Ramos (cell line): ENCODE measurements around the gene RAB3GAP2.
"Not testable (repeated sequence)": the region's sequence is repeated elsewhere in the genome, so short reads cannot be mapped to it uniquely, and the experiment has no call there.

Experiments used
- in situ Hi-C: fragments of 300-500 bp; cut with MboI; formaldehyde crosslinking; loops from one replicate; pipeline ENCODE4 v1.14.3; 2022; ENCODE audit warnings: low sequenced_read_pairs; ENCODE audit not compliant: unreplicated experiment

RAB3GAP2 gene

GRCh38 chr1:220204758-220205157 lies 67.5 kb downstream of the RAB3GAP2 start:
- in situ Hi-C loops = not testable (repeated sequence)

DNA sequence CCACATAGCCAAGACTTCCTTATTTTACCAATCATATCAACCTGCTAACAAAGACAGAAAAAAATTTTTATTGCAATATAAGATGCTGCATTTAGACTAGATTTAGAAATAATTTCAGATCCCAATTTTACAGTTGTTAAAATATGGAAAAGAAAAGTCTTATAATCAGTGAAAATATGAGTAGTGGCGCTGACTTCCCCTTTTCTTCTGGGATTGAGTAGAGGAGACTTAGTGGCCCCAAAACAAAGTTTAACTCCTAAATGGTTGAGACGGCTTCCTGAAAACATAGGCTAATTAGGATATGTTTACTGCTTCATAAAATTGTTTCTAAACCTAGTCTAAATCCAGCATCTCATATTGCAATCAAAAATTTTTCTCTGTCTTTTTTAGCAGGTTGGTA lies 68.4 kb downstream of the RAB3GAP2 start:
- in situ Hi-C loops = no loop called here

GRCh38 chr1:220198186-220199005 lies 73.9 kb downstream of the RAB3GAP2 start:
- in situ Hi-C loops = no loop called here

- in situ Hi-C loops = no loop called here
These were observed 76.6 kb downstream of the RAB3GAP2 start for GRCh38 chr1:220195701-220196100.

GRCh38 chr1:220189750-220190347 lies 82.4 kb downstream of the RAB3GAP2 start:
- in situ Hi-C loops = no loop called here

DNA sequence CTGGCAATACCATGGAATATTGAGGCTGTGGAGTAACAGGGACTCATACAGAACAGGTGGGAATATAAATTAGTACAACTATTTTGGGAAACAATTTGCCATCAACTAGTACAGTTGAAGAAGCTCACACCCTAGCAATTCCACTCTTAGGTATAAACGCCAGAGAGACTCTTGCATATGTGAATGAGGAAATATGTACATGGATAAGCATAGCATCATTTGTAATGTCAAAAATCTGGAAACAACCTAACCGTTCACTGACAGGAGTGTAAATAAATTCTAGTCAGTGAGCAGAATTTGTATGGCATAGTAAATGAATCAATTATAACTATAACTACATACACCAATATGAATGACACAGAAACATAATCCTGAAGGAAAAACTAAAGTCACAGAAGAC lies 83.7 kb downstream of the RAB3GAP2 start:
- in situ Hi-C loops = no loop called here

- in situ Hi-C loops = no loop called here
These were observed 85.5 kb downstream of the RAB3GAP2 start for GRCh38 chr1:220186752-220187151.

DNA sequence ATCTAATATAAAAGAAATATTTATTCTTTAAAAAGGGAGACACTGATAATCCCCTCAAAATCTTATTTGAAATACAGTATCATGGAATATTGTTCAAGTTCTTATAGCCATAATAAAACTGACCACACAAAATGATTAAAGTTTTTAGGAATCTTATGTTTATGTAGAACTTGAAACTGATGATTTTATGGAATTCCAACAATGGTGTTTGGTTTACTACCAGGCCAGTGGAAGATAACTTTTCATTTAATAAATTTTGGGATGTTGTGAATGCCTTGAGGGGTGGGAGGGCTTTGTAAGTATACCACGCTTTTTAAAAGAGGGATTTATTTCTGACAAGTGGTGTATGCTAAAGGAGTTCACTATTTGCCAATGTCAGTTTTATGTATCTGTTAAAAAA lies 87.7 kb downstream of the RAB3GAP2 start:
- in situ Hi-C loops = no loop called here

DNA sequence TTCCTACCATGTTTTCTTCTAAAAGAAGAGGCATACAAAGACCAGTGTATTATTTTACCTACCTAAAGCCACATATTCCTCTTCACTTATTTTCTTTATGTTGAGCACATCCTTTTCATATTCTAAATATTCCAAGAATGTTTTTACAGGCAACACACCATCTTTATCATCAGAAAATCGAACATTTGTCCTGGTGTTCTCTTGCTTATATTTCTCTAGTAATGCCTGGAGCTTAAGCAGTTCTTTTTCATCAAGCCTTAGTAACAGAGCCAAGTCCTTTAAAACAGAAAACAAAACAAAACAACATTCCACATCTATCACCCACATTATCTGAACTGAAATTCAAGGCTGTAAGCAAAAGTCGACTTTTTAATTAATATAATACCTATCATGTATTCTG lies 89.6 kb downstream of the RAB3GAP2 start:
- in situ Hi-C loops = no loop called here

DNA sequence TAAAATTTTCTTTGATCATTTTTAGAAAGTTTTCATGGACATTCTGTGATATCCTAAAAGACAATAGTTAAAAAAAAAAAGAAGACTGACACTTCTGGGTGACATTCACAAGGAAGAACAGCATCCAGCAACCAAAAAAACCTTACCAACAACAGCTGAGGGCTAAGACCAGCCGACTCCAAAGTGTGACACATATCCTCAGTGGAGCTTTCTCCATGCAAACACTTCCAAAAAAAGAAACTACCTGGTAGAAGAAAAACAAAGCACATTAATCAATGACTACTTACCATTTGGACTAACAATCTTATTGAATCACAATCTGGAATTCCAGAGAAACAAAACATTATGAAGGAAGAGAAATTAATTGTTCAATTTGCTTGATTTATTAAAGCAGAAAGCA lies 90.1 kb downstream of the RAB3GAP2 start:
- in situ Hi-C loops = no loop called here

GRCh38 chr1:220176540-220176939 lies 95.7 kb downstream of the RAB3GAP2 start:
- in situ Hi-C loops = no loop called here

GRCh38 chr1:220170836-220171526 lies 101.3 kb downstream of the RAB3GAP2 start:
- in situ Hi-C loops = no loop called here

- in situ Hi-C loops = not testable (repeated sequence)
These were observed 102.4 kb downstream of the RAB3GAP2 start for GRCh38 chr1:220169887-220170286.

DNA sequence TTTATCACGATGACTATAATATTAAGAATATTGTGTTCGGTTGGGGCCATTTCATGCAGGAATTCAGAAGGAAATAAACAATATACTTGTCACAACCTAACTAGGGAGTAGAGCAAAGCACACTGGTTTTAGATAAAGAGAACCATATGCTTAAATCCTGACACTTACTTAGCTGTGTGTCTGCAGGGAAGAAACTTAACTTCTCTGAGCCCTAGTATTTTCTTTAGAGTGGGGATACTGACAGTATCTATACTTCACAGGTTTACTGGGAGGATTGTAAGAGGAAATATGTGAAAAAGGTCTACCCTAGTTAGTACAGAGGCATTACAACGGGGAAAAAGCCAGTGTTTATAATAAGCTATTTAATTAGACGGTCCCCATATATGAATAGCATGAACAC lies 105.4 kb downstream of the RAB3GAP2 start:
- in situ Hi-C loops = no loop called here

GRCh38 chr1:220164517-220164916 lies 107.7 kb downstream of the RAB3GAP2 start:
- in situ Hi-C loops = no loop called here

DNA sequence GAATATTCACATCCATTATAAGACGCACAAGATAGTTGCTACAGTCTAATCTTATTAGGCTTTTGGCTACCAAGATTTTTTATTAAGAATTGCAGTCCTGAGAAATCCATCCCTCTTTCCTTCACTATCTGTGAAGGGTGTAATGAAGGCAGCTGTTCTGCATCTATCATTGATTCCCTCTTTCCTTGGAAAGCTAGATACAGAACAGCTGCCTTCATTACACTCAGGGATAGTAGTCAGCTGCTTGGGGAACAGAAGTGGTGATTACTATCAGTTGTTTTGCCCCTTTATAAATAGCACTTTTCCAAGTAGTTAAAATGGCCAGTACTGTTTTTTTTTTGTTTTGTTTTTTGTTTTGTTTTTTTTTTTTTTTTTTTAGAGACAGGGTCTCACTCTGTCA lies 108.1 kb downstream of the RAB3GAP2 start:
- in situ Hi-C loops = no loop called here

GRCh38 chr1:220160027-220160426 lies 112.2 kb downstream of the RAB3GAP2 start:
- in situ Hi-C loops = no loop called here

DNA sequence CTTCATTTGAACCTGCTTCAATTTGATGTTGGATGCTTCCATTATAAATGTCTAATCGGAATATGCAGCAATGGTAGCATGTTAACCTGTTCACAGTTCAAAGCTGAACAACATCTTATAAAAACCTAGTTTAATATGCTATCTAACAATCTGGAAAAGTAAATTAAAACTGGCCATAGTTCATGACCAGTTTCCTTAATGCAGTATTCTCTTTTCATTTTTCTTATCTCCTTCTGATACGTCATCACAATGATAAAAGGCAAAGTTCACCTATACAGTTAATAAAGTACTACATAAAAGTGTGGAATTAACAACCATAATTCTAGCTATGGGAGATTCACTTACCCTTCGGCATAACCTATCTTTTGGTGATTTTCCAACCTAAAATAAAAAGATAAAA lies 113.2 kb downstream of the RAB3GAP2 start:
- in situ Hi-C loops = no loop called here

- in situ Hi-C loops = not testable (repeated sequence)
These were observed 113.7 kb downstream of the RAB3GAP2 start for GRCh38 chr1:220158530-220158929.

- in situ Hi-C loops = no loop called here
These were observed 114.5 kb downstream of the RAB3GAP2 start for GRCh38 chr1:220157738-220158137.

GRCh38 chr1:220156620-220157146 lies 115.6 kb downstream of the RAB3GAP2 start:
- in situ Hi-C loops = no loop called here
